ENCODE results near the gene AATF. TPM values are rescaled to one million over a fixed set of nuclear protein-coding genes. Genes with fewer than 3 reads are reported as not detected.

The AATF gene
- polyA plus RNA-seq, 1 donor from 2014 or later = 12.7 TPM

- H3F3A ChIP-seq (ENCODE audit: insufficient read depth, low read length, poor library complexity, severe bottlenecking) = no peaks in the 10 kb centered on the region
- no peaks in the 10 kb centered on the region for H3K79me2 ChIP-seq (replicated peaks; ENCODE audit: insufficient read depth, low read length)
- no peak overlapping the region for H3K4me2 ChIP-seq (ENCODE audit: low read length)
- TF ChIP-seq EP300 (conservative IDR thresholded peaks at IDR 0.05; ENCODE audit: poor library complexity, severe bottlenecking) (no peak), CTCF (IDR thresholded peaks at IDR 0.05; ENCODE audit: poor library complexity, severe bottlenecking) (no peak), MXI1 (conservative IDR thresholded peaks at IDR 0.05; ENCODE audit: poor library complexity, severe bottlenecking) (no peak), RAD21 (conservative IDR thresholded peaks at IDR 0.05) (no peak), POLR2AphosphoS5 (IDR thresholded peaks at IDR 0.05) (no peak), REST (IDR thresholded peaks at IDR 0.05; ENCODE audit: borderline replicate concordance) (no peak)
- H3K9ac ChIP-seq (ENCODE audit: low read length) = no peak overlapping the region
- H3K9me3 ChIP-seq (ENCODE audit: low read length) = no peaks in the 10 kb centered on the region
- H3K4me3 ChIP-seq (ENCODE audit: low read length) = no peak overlapping the region
- no peaks in the 10 kb centered on the region for H3K27me3 ChIP-seq (ENCODE audit: insufficient read depth, low read depth, low read length)
- no peak overlapping the region for H3K27ac ChIP-seq (ENCODE audit: low read length)
- no peaks in the 10 kb centered on the region for H3K9me2 ChIP-seq (ENCODE audit: insufficient read depth, low read length)
- H4K20me1 ChIP-seq (ENCODE audit: insufficient read depth) = no peaks in the 10 kb centered on the region
- H3K36me3 ChIP-seq (ENCODE audit: insufficient read depth, low read length) = no peaks in the 10 kb centered on the region
- H2AFZ ChIP-seq (ENCODE audit: low read depth, low read length) = no peak overlapping the region
These were observed 113.3 kb downstream of the AATF start for GRCh38 chr17:37062021-37062420.

- Histone ChIP-seq H3K27me3 (ENCODE audit: insufficient read depth, low read depth, low read length) (no peaks in the 10 kb centered on the region), H3K9me3 (ENCODE audit: low read length) (no peaks in the 10 kb centered on the region), H3K36me3 (ENCODE audit: insufficient read depth, low read length) (no peaks in the 10 kb centered on the region), H3K4me2 (ENCODE audit: low read length) (no peak overlapping the region), H3K4me3 (ENCODE audit: low read length) (no peak overlapping the region), H3K27ac (ENCODE audit: low read length) (no peak overlapping the region), H3K9ac (ENCODE audit: low read length) (no peak overlapping the region), H3K9me2 (ENCODE audit: insufficient read depth, low read length) (no peaks in the 10 kb centered on the region), H4K20me1 (ENCODE audit: insufficient read depth) (no peaks in the 10 kb centered on the region), H3K79me2 (replicated peaks; ENCODE audit: insufficient read depth, low read length) (no peaks in the 10 kb centered on the region), H2AFZ (ENCODE audit: low read depth, low read length) (no peak overlapping the region), H3F3A (ENCODE audit: insufficient read depth, low read length, poor library complexity, severe bottlenecking) (no peaks in the 10 kb centered on the region)
- no peak for TF ChIP-seq POLR2AphosphoS5 (IDR thresholded peaks at IDR 0.05)
- no peak for TF ChIP-seq CTCF (IDR thresholded peaks at IDR 0.05; ENCODE audit: poor library complexity, severe bottlenecking)
- TF ChIP-seq RAD21 (conservative IDR thresholded peaks at IDR 0.05) = no peak
- TF ChIP-seq TAF1 (IDR thresholded peaks at IDR 0.05; ENCODE audit: low read depth) = no peak
- no peak for TF ChIP-seq REST (IDR thresholded peaks at IDR 0.05; ENCODE audit: borderline replicate concordance)
- TF ChIP-seq SMC3 (conservative IDR thresholded peaks at IDR 0.05; ENCODE audit: poor library complexity) = no peak
- no peak for TF ChIP-seq MXI1 (conservative IDR thresholded peaks at IDR 0.05; ENCODE audit: poor library complexity, severe bottlenecking)
- TF ChIP-seq EZH2 (IDR thresholded peaks at IDR 0.05; ENCODE audit: borderline replicate concordance, insufficient read depth, low read length, poor library complexity, severe bottlenecking) = no peak
- TF ChIP-seq EP300 (conservative IDR thresholded peaks at IDR 0.05; ENCODE audit: poor library complexity, severe bottlenecking) = no peak
These were observed 115.5 kb downstream of the AATF start for GRCh38 chr17:37064206-37064605.
